NCI-H524 treated with DMSO at 0.1 percent for 48 hours (cell line): Measurements from ENCODE around the gene B4GALNT3.

Experiments used
- DNase-seq: peaks from one replicate; lab custom pipeline; 2025; lab: John Stamatoyannopoulos, UW

The B4GALNT3 gene

GRCh38 chr12:539540-540310, 80.0 kb downstream of the B4GALNT3 start:
- no peak for DNase-seq

DNA sequence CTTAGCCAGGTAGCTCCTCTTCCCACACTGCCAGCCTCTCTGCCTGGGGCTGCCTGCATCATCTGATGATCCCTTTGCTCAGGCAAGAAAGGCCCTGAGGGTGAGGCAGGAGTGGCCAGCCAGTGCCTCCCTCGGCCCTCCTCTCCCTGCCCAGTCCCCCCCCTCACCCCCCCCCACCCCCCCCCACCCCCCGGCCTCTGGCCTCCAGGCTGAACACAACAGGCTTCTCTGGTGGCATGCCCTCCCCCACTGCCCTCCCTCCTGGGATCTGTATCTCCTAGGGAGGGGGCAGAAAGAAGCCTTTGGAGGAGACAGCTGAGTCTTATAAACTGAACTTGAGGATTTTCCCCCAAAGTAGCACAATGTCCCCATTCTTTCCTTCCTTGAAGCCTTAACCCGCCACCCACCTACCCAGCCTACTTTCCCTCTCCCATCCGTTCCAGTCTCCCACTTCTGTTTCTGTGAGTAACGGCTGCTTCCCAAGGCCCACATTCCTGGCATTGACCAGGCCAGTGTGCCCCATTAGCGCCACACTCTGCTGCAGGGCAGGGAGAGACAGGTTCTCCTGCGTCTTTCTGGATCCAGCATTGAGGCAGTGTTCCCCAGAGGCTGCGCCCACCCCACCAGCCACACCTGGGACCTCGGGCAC, 82.1 kb downstream of the B4GALNT3 start:
- no peak for DNase-seq

- DNase-seq, result peak; percentile 72
Measured at GRCh38 chr12:542395-543113, 82.8 kb downstream of the B4GALNT3 start.

- DNase-seq, result no peak
Measured at GRCh38 chr12:543114-543451, 83.3 kb downstream of the B4GALNT3 start.

DNA sequence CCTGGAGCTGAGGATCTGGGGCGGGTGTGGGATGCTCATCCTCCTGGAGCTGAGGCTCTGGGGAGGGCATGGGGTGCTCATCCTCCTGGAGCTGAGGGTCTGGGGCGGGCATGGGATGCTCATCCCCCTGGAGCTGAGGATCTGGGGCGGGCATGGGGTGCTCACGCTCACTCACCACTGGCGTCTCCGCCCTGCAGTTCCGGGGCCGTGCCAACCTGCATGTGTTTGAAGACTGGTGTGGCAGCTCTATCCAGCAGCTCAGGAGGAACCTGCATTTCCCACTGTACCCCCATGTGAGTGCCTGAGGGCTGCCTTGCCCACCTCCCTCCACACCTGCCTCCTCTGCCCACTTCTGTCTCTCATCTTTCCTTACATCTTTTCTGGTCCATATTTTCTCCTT, 84.4 kb downstream of the B4GALNT3 start:
- no peak for DNase-seq

- no peak for DNase-seq
Measured at GRCh38 chr12:544941-545635, 85.3 kb downstream of the B4GALNT3 start.

DNA sequence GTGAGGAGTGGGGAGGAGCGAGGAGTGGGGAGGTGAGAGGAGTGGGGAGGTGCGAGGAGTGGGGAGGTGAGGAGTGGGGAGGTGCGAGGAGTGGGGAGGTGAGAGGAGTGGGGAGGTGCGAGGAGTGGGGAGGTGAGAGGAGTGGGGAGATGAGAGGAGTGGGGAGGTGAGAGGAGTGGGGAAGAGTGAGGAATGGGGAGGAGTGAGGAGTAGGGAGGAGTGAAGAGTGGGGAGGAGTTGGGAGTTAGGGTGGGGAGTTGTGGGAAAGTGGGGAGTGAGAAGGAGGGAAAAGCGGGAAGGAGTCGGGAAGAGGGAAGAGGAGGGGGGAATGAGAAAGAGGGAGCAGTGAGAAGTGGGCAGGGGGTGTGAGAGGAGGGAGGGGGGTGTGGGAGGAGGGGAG, 86.1 kb downstream of the B4GALNT3 start:
- no peak for DNase-seq

- no peak for DNase-seq
Measured at GRCh38 chr12:546265-546919, 86.7 kb downstream of the B4GALNT3 start.

GRCh38 chr12:546920-547845, 87.4 kb downstream of the B4GALNT3 start:
- peak; percentile 0 for DNase-seq

DNA sequence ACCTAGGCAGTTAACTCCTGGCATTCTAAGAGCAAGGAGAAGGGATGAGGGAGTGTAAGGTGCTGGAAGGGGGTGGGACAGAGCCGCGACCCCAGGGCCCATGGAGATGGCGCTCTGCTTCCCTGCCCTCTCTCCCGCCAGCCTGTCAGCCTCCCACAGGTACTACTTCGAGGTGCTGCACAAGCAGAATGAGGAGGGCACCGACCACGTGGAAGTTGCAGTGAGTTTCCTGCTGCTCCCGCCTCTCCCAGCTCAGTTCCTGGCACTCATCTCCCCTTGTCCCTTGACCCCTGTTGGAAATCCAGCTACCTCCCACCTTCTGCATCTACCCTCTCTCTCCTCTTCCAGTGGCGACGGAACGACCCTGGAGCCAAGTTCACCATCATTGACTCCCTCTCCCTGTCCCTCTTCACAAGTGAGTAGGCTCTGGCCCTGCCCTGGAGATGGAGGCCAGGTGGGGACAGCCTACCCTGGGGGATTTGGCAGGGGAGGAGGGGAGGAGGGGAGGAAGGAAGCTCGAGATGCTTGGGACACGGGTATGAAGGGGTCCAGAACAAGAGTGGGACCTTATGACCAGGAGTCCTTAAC, 88.2 kb downstream of the B4GALNT3 start:
- no peak for DNase-seq

DNA sequence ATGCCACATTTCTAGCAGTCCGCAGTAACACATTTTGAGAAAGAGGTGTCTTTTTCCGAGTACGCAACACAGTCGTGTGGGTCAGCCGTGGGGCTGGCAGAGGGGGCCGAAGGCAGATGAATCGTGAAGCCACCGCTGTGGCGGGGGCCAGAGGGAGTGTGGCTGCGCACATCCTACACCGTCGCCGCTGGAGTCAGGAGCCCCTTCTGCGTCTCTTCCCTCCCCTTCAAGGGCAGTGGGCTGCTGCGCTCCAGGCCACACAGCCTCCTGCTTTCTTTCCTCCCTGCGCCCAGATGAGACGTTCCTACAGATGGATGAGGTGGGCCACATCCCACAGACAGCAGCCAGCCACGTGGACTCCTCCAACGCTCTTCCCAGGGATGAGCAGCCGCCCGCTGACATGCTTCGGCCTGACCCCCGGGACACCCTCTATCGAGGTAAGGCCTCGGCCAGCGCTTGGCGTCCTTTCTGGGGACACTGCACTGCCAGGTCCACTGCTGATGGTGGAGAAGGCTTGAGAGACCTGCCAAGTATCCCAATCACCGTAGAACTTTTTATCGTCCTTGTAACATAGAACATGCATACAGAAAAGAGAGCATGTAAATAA, 89.8 kb downstream of the B4GALNT3 start:
- DNase-seq, result no peak

DNA sequence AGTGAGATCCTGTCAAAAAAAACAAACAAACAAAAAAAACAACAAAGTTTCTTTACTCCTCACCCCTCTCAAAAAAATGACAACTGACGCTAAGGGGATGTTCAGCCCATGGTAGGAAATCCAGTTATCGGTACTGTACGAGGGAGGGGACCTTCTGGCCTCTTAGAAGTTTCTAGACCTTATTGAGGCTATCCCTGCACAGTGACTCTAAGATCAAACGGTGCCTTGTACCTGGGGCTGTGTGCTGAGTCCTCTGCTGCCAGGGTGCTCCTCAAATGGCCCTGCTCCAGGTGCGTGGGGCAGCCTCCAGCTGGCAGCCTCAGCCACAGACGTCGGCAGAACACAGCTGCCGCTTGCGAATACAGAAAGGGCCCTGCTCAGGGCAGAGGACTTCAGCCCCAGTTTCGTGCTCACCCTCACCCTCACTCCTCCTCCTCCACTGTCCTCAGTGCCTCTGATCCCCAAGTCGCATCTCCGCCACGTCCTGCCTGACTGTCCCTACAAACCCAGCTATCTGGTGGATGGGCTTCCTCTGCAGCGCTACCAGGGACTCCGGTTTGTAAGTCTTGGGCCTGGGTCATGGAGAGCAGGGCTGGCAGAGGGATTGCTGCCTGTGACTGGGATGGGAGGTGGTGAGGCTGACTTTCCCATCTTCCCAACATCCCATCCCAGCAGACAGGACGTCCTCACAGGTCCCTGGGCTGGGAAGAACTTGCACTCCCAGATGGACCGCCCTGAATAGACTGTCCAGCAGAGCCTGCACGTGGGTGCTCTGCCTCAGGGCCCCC, 90.9 kb downstream of the B4GALNT3 start:
- DNase-seq, result no peak

DNA sequence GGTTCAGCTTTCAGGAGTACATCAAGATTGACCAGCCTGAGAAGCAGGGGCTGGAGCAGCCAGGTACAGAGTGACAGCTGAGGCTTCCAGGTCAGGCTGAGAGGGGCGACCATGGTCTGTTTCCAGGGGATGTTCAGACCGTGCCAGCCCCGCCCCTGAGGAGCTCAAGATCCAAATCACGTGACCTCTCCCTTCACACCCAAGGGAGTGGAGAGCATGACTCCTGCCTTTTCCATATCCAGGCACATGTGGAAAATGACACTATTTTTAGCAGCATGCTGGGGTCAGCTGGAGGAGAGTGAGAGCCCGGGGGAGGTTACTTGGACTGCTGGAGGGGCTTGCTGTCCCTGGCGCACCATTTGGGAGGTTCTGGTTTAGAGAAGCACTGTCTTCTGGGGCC, 92.7 kb downstream of the B4GALNT3 start:
- DNase-seq, result no peak

DNA sequence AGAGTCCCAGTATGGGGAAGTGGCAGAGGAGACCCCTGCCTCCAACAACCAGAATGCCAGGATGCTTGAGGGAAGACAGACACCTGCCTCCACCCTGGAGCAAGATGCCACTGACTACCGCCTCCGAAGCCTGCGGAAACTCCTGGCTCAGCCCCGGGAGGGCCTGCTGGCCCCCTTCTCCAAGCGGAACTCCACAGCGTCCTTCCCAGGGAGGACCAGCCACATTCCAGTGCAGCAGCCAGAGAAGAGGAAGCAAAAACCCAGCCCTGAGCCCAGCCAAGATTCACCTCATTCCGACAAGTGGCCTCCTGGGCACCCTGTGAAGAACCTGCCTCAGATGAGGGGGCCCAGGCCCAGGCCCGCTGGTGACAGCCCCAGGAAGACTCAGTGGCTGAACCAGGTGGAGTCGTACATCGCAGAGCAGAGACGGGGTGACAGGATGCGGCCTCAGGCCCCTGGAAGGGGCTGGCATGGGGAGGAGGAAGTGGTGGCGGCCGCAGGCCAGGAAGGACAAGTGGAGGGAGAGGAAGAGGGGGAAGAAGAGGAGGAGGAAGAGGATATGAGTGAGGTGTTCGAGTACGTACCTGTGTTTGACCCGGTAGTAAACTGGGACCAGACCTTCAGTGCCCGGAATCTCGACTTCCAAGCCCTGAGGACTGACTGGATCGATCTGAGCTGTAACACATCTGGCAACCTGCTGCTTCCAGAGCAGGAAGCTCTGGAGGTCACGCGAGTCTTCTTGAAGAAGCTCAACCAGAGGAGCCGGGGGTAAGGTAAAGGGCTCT, 93.7 kb downstream of the B4GALNT3 start:
- DNase-seq, result no peak

DNA sequence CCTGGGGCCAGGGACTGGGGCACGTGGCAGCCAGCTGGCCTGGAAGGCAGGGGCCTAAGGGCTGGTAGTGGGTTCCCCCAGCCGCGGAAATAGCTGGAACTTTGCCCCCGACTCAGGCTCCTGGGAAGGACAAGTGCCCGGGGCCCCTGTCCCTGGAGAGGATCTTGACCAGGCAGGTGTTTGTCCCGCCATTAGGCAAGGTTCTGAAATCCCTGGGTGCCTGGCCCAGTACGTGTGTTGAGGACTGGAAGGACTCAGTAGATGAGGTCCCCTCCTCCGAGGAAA, 94.2 kb downstream of the B4GALNT3 start:
- DNase-seq, result no peak

DNA sequence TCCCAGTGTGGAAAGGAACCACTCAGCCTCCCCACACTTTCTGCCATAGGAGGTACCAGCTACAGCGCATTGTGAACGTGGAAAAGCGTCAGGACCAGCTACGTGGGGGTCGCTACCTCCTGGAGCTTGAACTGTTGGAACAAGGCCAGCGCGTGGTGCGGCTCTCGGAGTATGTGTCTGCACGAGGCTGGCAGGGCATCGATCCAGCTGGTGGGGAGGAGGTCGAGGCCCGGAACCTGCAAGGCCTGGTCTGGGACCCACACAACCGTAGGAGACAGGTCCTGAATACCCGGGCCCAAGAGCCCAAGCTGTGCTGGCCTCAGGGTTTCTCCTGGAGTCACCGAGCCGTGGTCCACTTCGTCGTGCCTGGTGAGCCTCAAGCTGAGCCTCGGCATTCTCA, 96.8 kb downstream of the B4GALNT3 start:
- DNase-seq, result no peak

DNA sequence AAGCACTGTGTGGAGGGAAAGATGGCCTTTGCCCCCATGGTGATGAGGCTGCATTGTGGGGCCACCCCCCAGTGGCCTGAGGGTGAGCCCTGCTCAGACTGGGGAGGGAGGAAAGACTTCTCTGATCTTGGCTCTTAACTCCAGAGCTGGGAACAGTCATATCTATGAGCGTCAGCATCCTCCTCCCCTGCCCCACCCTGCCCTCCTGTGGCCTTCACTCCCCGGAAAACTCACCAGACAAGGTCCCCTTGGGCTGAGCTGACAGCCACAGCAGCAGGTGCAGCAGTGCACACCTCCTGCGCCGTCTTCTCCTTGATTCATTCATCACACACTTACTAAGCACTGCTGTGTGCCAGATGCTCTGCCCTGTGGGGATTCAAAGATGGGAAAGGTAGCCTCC, 98.8 kb downstream of the B4GALNT3 start:
- no peak for DNase-seq

- DNase-seq, result no peak
Measured at GRCh38 chr12:559208-559905, 99.6 kb downstream of the B4GALNT3 start.
